ENCODE measurements around the gene TMEM203. TPM values are rescaled to one million over a fixed set of nuclear protein-coding genes. Genes with fewer than 3 reads are reported as not detected.

TMEM203 gene
- total and polyA plus RNA-seq, 2 experiments from 2014 or later = 32.7 to 53.4 TPM

- TF ChIP-seq CTCF (conservative IDR thresholded peaks at IDR 0.05; ENCODE audit: low read depth in 2 of 2) (no peak), REST (IDR thresholded peaks at IDR 0.05; ENCODE audit: unreplicated experiment) (no peak), ZNF331 (CRISPR knock-in tag; IDR thresholded peaks at IDR 0.05; ENCODE audit: low read depth) (no peak)
Measured at GRCh38 chr9:137174722-137175293, 30.6 kb downstream of the TMEM203 start (continued).

- Mint-ChIP-seq H3K4me3 (no peak overlapping the region), H3K9me3 (no peaks in the 10 kb centered on the region), H3K4me1 (peaks cover 5% of the 10 kb centered on the region), H3K27me3 (ENCODE audit: insufficient read depth, low read depth, poor library complexity) (peaks cover 24% of the 10 kb centered on the region), H3K27ac (no peak overlapping the region), H3K36me3 (ENCODE audit: low read depth) (peaks cover 4% of the 10 kb centered on the region; the same call in 1 of the 3 replicates)
- peaks cover 7% of the 10 kb centered on the region; the same call in 1 of the 2 replicates for H3F3A ChIP-seq (replicated peaks; ENCODE audit: low read depth)
- no peak for ATAC-seq
- no peaks in the 10 kb centered on the region for H4K20me1 ChIP-seq (replicated peaks; ENCODE audit: insufficient read depth)
- no peaks in the 10 kb centered on the region for H3K79me2 ChIP-seq (replicated peaks; ENCODE audit: insufficient read depth)
- no peaks in the 10 kb centered on the region for H3K9me2 ChIP-seq (ENCODE audit: insufficient read depth)
- H3K4me2 ChIP-seq = no peak overlapping the region
- DNase-seq (ENCODE audit: low spot score) = no peak
- no peaks in the 10 kb centered on the region for H3K36me3 ChIP-seq (ENCODE audit: insufficient read depth)
- H3K27me3 ChIP-seq (ENCODE audit: insufficient read depth) = peaks cover 26% of the 10 kb centered on the region
- H3K4me3 ChIP-seq = no peak overlapping the region
- H3K4me1 ChIP-seq (ENCODE audit: insufficient read depth) = no peaks in the 10 kb centered on the region
- no peak overlapping the region for H2AFZ ChIP-seq
- H3K27ac ChIP-seq (ENCODE audit: low read depth) = no peak overlapping the region
- no peak for TF ChIP-seq ZNF331 (CRISPR knock-in tag; IDR thresholded peaks at IDR 0.05; ENCODE audit: low read depth)
- no peak for TF ChIP-seq REST (IDR thresholded peaks at IDR 0.05; ENCODE audit: unreplicated experiment)
- TF ChIP-seq EZH2phosphoT487 (IDR thresholded peaks at IDR 0.05; ENCODE audit: unreplicated experiment) = no peak
- no peak for TF ChIP-seq ZNF462 (CRISPR knock-in tag; IDR thresholded peaks at IDR 0.05)
Measured at GRCh38 chr9:137173796-137174664, 31.4 kb downstream of the TMEM203 start.
